Stimulated activated CD4-positive, alpha-beta T cell treated with anti-CD3 and anti-CD28 coated beads, Interleukin-4, amount 100 ng/mL, for 1 hour (primary cell): Measurements from ENCODE around the gene ELAPOR2.
"Not testable (repeated sequence)": the region's sequence is repeated elsewhere in the genome, so short reads cannot be mapped to it uniquely, and the experiment has no call there.

Experiments used
- DNase-seq: peaks from one replicate; pipeline ENCODE4 v3.0.0-alpha.2; 2020

ELAPOR2 gene

DNA sequence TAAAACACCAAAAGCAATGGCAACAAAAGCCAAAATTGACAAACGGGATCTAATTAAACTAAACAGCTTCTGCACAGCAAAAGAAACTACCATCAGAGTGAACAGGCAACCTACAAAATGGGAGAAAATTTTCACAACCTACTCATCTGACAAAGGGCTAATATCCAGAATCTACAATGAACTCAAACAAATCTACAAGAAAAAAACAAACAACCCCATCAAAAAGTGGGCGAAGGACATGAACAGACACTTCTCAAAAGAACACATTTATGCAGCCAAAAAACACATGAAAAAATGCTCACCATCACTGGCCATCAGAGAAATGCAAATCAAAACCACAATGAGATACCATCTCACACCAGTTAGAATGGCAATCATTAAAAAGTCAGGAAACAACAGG, 14.7 kb downstream of the ELAPOR2 start:
- DNase-seq = not testable (repeated sequence)

DNA sequence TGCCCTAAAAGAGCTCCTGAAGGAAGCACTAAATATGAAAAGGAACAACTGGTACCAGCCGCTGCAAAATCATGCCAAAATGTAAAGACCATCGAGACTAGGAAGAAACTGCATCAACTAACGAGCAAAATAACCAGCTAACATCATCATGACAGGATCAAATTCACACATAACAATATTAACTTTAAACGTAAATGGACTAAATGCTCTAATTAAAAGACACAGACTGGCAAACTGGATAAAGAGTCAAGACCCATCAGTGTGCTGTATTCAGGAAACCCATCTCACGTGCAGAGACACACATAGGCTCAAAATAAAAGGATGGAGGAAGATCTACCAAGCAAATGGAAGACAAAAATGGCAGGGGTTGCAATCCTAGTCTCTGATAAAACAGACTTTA, 17.9 kb downstream of the ELAPOR2 start:
- DNase-seq = not testable (repeated sequence)

DNA sequence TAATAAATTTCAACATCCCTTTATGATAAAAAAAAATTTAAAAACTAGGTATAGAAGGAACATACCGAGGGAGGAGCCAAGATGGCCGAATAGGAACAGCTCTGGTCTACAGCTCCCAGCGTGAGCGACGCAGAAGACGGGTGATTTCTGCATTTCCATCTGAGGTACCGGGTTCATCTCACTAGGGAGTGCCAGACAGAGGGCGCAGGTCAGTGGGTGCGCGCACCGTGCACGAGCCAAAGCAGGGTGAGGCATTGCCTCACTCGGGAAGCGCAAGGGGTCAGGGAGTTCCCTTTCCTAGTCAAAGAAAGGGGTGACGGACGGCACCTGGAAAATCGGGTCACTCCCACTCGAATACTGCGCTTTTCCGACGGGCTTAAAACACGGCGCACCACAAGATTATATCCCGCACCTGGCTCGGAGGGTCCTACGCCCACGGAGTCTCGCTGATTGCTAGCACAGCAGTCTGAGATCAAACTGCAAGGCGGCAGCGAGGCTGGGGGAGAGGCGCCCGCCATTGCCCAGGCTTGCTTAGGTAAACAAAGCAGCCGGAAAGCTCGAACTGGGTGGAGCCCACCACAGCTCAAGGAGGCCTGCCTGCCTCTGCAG, 19.7 kb downstream of the ELAPOR2 start:
- peak; percentile 2 for DNase-seq

DNA sequence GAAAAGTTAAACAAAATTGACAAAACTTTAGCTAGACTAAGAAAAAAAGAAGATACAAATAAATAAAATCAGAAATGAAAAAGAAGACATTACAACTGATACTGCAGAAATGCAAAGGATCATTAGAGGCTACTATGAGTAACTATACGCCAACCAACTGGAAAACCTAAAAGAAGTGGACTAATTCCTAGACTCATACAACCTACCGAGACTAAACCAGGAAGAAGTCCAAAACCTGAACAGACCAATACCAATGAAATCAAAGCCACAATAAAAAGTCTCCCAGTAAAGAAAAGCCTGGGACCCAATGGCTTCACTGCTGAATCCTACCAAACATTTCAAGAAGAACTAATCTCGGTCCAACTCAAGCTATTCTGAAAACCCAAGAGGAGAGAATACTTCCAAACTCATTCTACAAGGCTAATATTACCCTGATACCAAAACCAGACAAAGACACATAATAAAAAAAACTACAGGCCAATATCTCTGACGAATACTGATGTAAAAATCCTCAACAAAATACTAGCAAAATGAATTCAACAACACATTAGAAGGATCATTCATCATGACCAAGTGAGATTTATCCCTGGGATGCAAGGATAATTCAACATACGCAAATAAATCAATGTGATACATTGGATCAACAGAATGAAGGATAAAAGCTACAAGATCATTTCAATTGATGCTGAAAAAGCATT, 20.3 kb downstream of the ELAPOR2 start:
- DNase-seq = no peak

- DNase-seq = no peak
Observed at GRCh38 chr7:87036985-87037384, 22.5 kb downstream of the ELAPOR2 start.

DNA sequence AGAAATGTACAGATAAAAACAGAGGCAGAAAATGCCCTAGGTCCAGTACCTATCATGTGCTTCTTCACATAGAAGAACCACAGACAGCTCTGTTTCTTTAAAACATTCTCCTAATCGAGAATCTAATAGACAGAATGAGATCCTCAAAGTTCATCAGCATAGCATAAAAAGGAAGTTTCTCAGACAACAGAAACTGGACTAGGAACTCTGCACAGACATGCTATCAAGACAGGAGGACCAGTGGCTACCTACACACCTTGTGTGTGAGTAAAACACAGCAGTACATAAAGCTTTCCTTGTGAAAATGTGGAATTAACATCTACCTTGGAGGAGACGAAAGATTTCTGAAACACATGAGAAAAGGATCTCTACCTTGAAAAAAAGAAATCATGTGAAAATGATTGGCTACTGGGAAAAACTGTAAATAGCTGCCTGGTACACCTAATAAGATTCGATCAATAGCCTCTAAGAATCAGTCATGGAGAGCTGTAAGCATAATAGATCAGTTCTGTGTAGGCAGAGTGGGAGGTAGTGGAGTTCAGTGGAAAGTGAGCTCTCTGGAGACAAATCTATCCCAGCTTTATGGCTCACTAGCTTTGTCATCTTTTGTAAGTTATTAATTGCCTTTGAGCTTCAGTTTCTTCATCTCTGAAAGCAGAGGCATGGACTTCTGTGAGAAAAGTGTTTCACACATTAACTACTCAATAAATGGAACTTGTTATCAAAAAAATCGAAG, 26.7 kb downstream of the ELAPOR2 start:
- no peak for DNase-seq

GRCh38 chr7:87029078-87029477, 30.4 kb downstream of the ELAPOR2 start:
- DNase-seq = no peak

- no peak for DNase-seq
Observed at GRCh38 chr7:87028636-87029035, 30.8 kb downstream of the ELAPOR2 start.

GRCh38 chr7:87027900-87028299, 31.6 kb downstream of the ELAPOR2 start:
- DNase-seq = no peak

GRCh38 chr7:87021285-87021684, 38.2 kb downstream of the ELAPOR2 start:
- no peak for DNase-seq

DNA sequence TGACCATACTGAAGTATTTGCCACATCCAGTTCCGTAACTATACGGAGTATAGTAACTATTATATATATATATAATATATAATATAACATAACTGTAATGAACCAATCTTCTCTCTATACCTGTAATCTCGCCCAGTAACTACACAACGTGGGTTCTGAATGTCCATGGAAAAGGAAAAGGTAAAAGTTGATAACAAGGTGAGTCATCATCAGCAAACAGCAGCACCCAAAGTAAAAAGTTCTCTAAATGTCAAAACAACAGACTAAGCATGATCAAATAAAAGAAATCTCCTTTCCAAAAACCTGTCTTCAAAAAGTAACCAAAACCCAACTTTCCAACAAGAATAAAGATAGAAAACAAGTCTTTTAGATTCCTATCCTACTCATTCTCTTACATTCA, 42.8 kb downstream of the ELAPOR2 start:
- no peak for DNase-seq

DNA sequence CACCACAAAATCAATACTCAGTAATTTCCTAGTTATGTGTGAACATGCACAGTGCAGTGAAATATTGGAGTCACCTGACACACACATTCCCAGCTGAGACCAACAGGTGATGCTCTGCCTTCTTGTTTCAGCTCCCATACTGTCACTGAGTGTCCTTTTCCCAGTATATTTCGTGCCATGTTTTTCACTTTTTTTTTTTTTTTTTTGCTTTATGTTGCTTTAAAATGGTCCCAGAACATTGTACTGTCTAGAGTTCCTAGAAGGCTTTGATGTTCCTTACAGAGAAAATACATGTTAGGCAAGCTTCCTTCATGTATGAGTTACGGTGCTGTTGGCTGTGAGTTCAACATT, 45.6 kb downstream of the ELAPOR2 start:
- no peak for DNase-seq

DNA sequence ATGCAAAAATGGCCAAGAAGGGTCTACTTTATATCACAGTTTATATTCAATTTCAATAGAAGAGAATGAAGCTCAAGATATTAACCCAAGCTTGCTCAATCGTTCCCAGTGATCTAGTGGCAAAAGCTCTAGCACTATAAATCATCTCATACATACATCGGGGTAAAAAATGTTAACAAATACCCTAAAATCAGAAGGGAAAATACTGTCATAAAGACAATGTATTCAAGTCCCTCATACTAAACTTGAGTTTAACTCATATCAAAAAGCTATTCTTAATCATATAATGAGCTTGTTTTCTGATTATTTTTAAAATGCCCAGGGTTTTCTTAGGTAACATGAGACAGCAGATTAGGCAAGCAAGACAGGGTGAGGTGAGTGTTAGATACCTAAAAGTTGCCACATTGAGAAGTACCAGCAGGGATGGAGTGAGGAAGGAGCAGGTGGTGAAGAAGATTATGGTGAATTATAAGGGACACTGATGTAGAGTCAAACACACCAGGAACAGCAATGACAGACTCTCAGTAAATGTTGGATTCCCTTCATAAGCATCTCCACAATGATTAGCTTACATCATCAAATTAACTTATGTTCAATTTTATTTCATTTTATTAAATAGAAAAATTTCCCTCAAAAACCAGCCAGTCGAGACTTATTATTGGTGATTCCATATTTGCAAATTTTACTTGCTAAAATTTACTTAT, 46.2 kb downstream of the ELAPOR2 start:
- no peak for DNase-seq
